HepG2 (cell line): ENCODE data around the gene KHNYN. TPM values are rescaled to one million over a fixed set of nuclear protein-coding genes. Genes with fewer than 3 reads are reported as not detected.

Experiments
- ATAC-seq: fragments of 200-7000 bp; cut with Tn5 transposase; 3 replicates; pipeline ENCODE4 v1.9.1; 2020; ENCODE audit warnings: mild to moderate bottlenecking, moderate library complexity
- BruUV-seq: library from RNA; stranded (reverse); fragments of 400-500 nt; replicated peaks from 2 replicates; lab custom pipeline; 2021; lab: Mats Ljungman, UMichigan
- CTCF ChIA-PET: fragments of 300-600 bp; formaldehyde crosslinking; extraction: SDS; loops from one replicate; lab custom pipeline; 2021; ENCODE audit warnings: low total read pairs, inconsistent platforms, low intra/inter-chr PET ratio; lab: Yijun Ruan, JAX
- POLR2A ChIA-PET: fragments of 350-600 bp; sonication (Branson Sonifier 250); formaldehyde crosslinking; loops from one replicate; lab custom pipeline; 2020; ENCODE audit warnings: antibody characterized with exemption, inconsistent platforms; lab: Yijun Ruan, JAX
- DNase-seq: peaks from one replicate; pipeline ENCODE4 v3.0.0-alpha.2; 2015; ENCODE audit warnings: low spot score
- FAIRE-seq: peaks from 3 replicates; lab custom pipeline; 2011; peaks lifted over from hg19 to GRCh38; lab: Jason Lieb, UNC
- H2AFZ ChIP-seq: one replicate; pipeline ENCODE4 v1.6.1; 2011; ENCODE audit warnings: low read length, inconsistent platforms
- H3K27ac ChIP-seq: fragments of 300-600 bp; 3 replicates; pipeline ENCODE4 v1.8.0; 2011; ENCODE audit warnings: mixed run types, mild to moderate bottlenecking, mixed read lengths, low read length, inconsistent platforms; ENCODE audit not compliant: insufficient read depth; ENCODE audit errors: extremely low read length
- H3K27me3 ChIP-seq, 2 experiments: fragments of 200-600 bp in 1 of 2; 2 replicates in 1 of 2; 3 replicates in 1 of 2; pipeline versions ENCODE4 v1.6.0 to v1.8.0; 2011; ENCODE audit warnings: low read length in 2 of 2, mild to moderate bottlenecking in 2 of 2, moderate library complexity in 2 of 2, inconsistent platforms in 1 of 2; ENCODE audit not compliant: insufficient read depth in 2 of 2, control insufficient read depth in 1 of 2
- H3K36me3 ChIP-seq, 2 experiments: fragments of 200-600 bp in 1 of 2; replicated peaks in 1 of 2; 2 replicates in 1 of 2; 3 replicates in 1 of 2; pipeline versions ENCODE4 v1.5.1 to v1.8.0; 2011; ENCODE audit warnings: low read length in 2 of 2, inconsistent platforms in 1 of 2; ENCODE audit not compliant: insufficient read depth in 2 of 2, control insufficient read depth in 1 of 2
- H3K4me1 ChIP-seq: 2 replicates; pipeline ENCODE4 v1.5.1; 2012; ENCODE audit warnings: low read length, inconsistent platforms; ENCODE audit not compliant: insufficient read depth
- H3K4me2 ChIP-seq: 2 replicates; pipeline ENCODE4 v1.6.0; 2011; ENCODE audit warnings: low read depth, low read length, inconsistent platforms
- H3K4me3 ChIP-seq, 3 experiments: fragments of 200-600 bp in 1 of 3; sonication (generic), shearing (Covaris generic) in 1 of 3; replicated peaks in 1 of 3; 2 replicates each; pipeline ENCODE4 v1.5.1; 2011 to 2016; ENCODE audit warnings: low read length in 3 of 3, inconsistent platforms in 2 of 3, low read depth in 2 of 3, mild to moderate bottlenecking in 2 of 3, control low read depth in 1 of 3, mixed read lengths in 1 of 3; ENCODE audit not compliant: insufficient read depth in 1 of 3
- H3K79me2 ChIP-seq: one replicate; pipeline ENCODE4 v1.6.1; 2011; ENCODE audit warnings: low read length, inconsistent platforms; ENCODE audit not compliant: insufficient read depth
- H3K9ac ChIP-seq: 2 replicates; pipeline ENCODE4 v1.6.0; 2011; ENCODE audit warnings: mild to moderate bottlenecking, low read depth, low read length, inconsistent platforms; ENCODE audit not compliant: insufficient read depth
- H3K9me3 ChIP-seq: 2 replicates; pipeline ENCODE4 v1.5.1; 2012; ENCODE audit warnings: mild to moderate bottlenecking, low read length
- H4K20me1 ChIP-seq: 2 replicates; pipeline ENCODE4 v1.6.0; 2011; ENCODE audit warnings: inconsistent platforms, mild to moderate bottlenecking, low read length, moderate library complexity; ENCODE audit not compliant: insufficient read depth
- CAMTA2 ChIP-seq: sonication (generic); formaldehyde crosslinking; IDR thresholded peaks from 2 replicates; pipeline ENCODE4 v1.4.0; 2020; ENCODE audit warnings: mild to moderate bottlenecking, missing genetic modification reagents, borderline replicate concordance
- FOXJ3 ChIP-seq: sonication (generic); formaldehyde crosslinking; IDR thresholded peaks from 2 replicates; pipeline ENCODE4 v1.4.0; 2020; ENCODE audit warnings: missing genetic modification reagents, mild to moderate bottlenecking, borderline replicate concordance
- MTA1 ChIP-seq: sonication (generic); formaldehyde crosslinking; IDR thresholded peaks from 2 replicates; pipeline ENCODE4 v1.4.0; 2020; ENCODE audit warnings: missing genetic modification reagents, mild to moderate bottlenecking, borderline replicate concordance
- SKI ChIP-seq: fragments of 450-650 bp; IDR thresholded peaks from one replicate; pipeline ENCODE4 v1.6.1; 2018; ENCODE audit warnings: mild to moderate bottlenecking; ENCODE audit not compliant: partially characterized antibody
- ZNF296 ChIP-seq: sonication (generic); formaldehyde crosslinking; conservative IDR thresholded peaks from 2 replicates; pipeline ENCODE4 v1.5.0; 2020; ENCODE audit warnings: mild to moderate bottlenecking, missing genetic modification reagents
- ZNF3 ChIP-seq: IDR thresholded peaks from 2 replicates; pipeline ENCODE4 v1.7.0; 2017; ENCODE audit warnings: inconsistent platforms
- ZNF577 ChIP-seq: sonication (generic); formaldehyde crosslinking; IDR thresholded peaks from 2 replicates; pipeline ENCODE4 v1.4.0; 2020; ENCODE audit warnings: mild to moderate bottlenecking, low read depth, missing genetic modification reagents, borderline replicate concordance
- ZNF781 ChIP-seq: sonication (generic); formaldehyde crosslinking; IDR thresholded peaks from 2 replicates; pipeline ENCODE4 v1.5.1; 2020; ENCODE audit warnings: borderline replicate concordance, mild to moderate bottlenecking, missing genetic modification reagents; ENCODE audit errors: not compliant biosample characterization
- ZSCAN31 ChIP-seq: sonication (generic); formaldehyde crosslinking; IDR thresholded peaks from 2 replicates; pipeline ENCODE4 v1.5.0; 2020; ENCODE audit warnings: low read depth, mild to moderate bottlenecking, missing genetic modification reagents
- WGBS: methylation state at CpG from one replicate; pipeline ENCODE4 v1.1.6; 2017; ENCODE audit warnings: low lambda C conversion rate; 5-methylcytosine and 5-hydroxymethylcytosine counted together
- in situ Hi-C: cut with HindIII; loops from 2 replicates; pipeline ENCODE4 v1.10.0; 2017; ENCODE audit warnings: low pct_unique_long_range_greater_than_20kb; ENCODE audit not compliant: extremely low pct_ligation_motif_present
- intact Hi-C: fragments of 100-400 bp; cut with micrococcal nuclease; formaldehyde crosslinking; loops from one replicate; pipeline ENCODE4 v1.10.0; 2022; ENCODE audit not compliant: unreplicated experiment
- polyA plus RNA-seq, 8 experiments: library from polyadenylated mRNA; depleted of rRNA in 3 of 8; stranded (reverse) in 7 of 8; unstranded in 1 of 8; fragments of >200 nt; fragmentation: Illumina TruSeq in 4 of 8; extraction: Trizol in 4 of 8; gene quantifications; 2 replicates each; pipeline versions ENCODE4 v1.2.1 to v1.2.3, GENCODE V29; 2011 to 2016; ENCODE audit warnings: low read depth in 4 of 8, missing spikeins in 1 of 8, mixed read lengths in 1 of 8; ENCODE audit not compliant: insufficient read depth in 1 of 8
- total RNA-seq, 5 experiments: library from RNA; depleted of rRNA; stranded (reverse); fragments of >200 nt; fragmentation: Illumina TruSeq; extraction: Trizol; gene quantifications; 2 replicates each; pipeline ENCODE4 v1.2.3, GENCODE V29; 2016; ENCODE audit warnings: low read depth in 1 of 5
- TF ChIP-seq, protein P1 (sequence below): sonication (generic); formaldehyde crosslinking; IDR thresholded peaks from 2 replicates; pipeline ENCODE4 v1.5.0; 2020; ENCODE audit warnings: missing genetic modification reagents
- TF ChIP-seq, protein P2 (sequence below): sonication (generic); formaldehyde crosslinking; IDR thresholded peaks from 2 replicates; pipeline ENCODE4 v1.5.0; 2020; ENCODE audit warnings: missing genetic modification reagents, mild to moderate bottlenecking, borderline replicate concordance
- TF ChIP-seq, protein P3 (sequence below): sonication (generic); formaldehyde crosslinking; IDR thresholded peaks from 2 replicates; pipeline ENCODE4 v1.4.0; 2020; ENCODE audit warnings: missing genetic modification reagents
- TF ChIP-seq, protein P4 (sequence below): fragments of 450-650 bp; IDR thresholded peaks from 2 replicates; pipeline ENCODE4 v1.6.1; 2016

The KHNYN gene
- total and polyA plus RNA-seq, 2 of the 13 experiments (the other 11 are each of a cell fraction or from before 2014, with no cell fraction given) = 52.8 to 75.7 TPM

DNA sequence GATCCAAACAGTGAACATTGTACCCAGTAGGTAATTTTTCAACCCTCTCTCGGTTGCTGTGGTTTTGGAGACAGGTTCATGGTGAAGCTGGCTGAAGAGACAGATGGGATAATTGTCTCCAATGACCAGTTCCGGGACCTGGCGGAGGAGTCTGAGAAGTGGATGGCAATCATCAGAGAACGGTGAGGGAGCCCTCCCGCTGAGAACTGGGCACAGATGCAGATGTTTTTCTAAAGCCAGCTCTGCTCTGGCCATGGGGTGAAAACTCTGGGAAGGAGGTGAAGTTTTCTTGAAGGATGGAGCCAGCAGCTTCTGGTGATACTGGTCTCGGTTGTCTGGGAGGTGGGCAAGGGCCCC is 6.2 kb downstream of the KHNYN start (continued):
- TF ChIP-seq FOXJ3 (CRISPR knock-in tag) (no peak), ZNF296 (CRISPR knock-in tag) (0 out of 2 replicates have a peak, but pooled peaks have one; percentile 48), CAMTA2 (no peak), ZNF3 (CRISPR knock-in tag) (no peak), ZSCAN31 (CRISPR knock-in tag) (0 out of 2 replicates have a peak, but pooled peaks have one; percentile 17)
- TF ChIP-seq, protein P1, sequence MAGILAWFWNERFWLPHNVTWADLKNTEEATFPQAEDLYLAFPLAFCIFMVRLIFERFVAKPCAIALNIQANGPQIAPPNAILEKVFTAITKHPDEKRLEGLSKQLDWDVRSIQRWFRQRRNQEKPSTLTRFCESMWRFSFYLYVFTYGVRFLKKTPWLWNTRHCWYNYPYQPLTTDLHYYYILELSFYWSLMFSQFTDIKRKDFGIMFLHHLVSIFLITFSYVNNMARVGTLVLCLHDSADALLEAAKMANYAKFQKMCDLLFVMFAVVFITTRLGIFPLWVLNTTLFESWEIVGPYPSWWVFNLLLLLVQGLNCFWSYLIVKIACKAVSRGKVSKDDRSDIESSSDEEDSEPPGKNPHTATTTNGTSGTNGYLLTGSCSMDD (CRISPR knock-in tag) = no peak

DNA sequence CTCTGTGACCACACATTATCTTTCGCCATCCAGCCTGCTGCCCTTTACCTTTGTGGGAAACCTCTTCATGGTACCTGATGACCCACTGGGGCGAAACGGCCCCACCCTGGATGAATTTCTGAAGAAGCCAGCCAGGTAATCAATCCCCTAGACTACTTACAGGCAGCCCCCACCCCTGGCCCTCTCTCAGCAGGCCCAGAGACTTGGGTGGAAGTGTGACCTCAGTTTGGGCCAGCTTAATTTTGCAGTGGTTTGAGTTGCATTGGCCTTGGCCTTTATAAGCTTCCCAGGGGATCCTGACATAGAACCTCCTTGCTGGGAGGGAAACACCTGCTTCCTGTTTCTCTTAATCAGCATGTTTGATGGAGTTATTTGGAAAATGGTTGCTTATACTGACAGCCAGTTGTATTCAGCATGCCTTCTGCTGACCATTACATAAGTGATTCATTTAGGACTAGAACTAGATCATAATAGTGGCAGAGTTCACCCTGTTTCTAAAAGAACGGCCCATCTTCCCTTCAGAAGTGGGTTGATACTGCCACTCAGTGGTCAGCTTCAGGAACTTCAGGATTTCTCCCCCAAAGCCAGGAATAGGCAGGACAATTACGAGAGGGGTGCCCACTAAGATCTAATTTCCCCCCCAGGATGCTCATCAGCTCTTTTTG is 6.7 kb downstream of the KHNYN start:
- no peaks in the 10 kb centered on the region for H3K9me3 ChIP-seq
- H3K79me2 ChIP-seq = peaks cover 9% of the 10 kb centered on the region
- H3K4me1 ChIP-seq = peaks cover 26% of the 10 kb centered on the region
- intact Hi-C loops = loop anchor here (1.0 to 10.0 kb wide), 4 partner anchors 71 to 852 kb away; no protein-coding TSS in a partner anchor
- no TSS peak for BruUV-seq
- H3K36me3 ChIP-seq = peaks cover 56 to 76% of the 10 kb centered on the region in 2 experiments
- FAIRE-seq (peak; percentile 89), DNase-seq (peak; percentile 83), ATAC-seq (peak; percentile 65)
- no peaks in the 10 kb centered on the region for H3K27me3 ChIP-seq
- POLR2A ChIA-PET = interaction anchor here (0.6 to 4.1 kb wide), 13 partner anchors 9 to 343 kb away, joined by 3 to 39 read pairs (median 7); partner anchors contain the start of genes CIDEB, IPO4, PCK2 and RABGGTA
- H3K4me3 ChIP-seq = no peak overlapping the region
- WGBS = 79% methylated on average over 5 of the region's 5 CpGs
- no peak overlapping the region for H3K4me2 ChIP-seq
- H4K20me1 ChIP-seq = peaks cover 11% of the 10 kb centered on the region
- in situ Hi-C loops = loop anchor here (10.0 kb wide), 1 partner anchor 192 kb away; the partner anchor contains the start of gene TINF2
- CTCF ChIA-PET = interaction anchor here (0.7 to 11.8 kb wide), 7 partner anchors 24 to 120 kb away, joined by 3 to 295 read pairs (median 5); partner anchors contain the start of genes ADCY4 and NFATC4
- no peak overlapping the region for H3K27ac ChIP-seq
- no peak overlapping the region for H2AFZ ChIP-seq
- H3K9ac ChIP-seq = no peak overlapping the region
- TF ChIP-seq ZNF577 (CRISPR knock-in tag) (no peak), SKI (peak; percentile 40), ZNF781 (CRISPR knock-in tag) (no peak), MTA1 (CRISPR knock-in tag) (no peak)
- TF ChIP-seq, protein P2, sequence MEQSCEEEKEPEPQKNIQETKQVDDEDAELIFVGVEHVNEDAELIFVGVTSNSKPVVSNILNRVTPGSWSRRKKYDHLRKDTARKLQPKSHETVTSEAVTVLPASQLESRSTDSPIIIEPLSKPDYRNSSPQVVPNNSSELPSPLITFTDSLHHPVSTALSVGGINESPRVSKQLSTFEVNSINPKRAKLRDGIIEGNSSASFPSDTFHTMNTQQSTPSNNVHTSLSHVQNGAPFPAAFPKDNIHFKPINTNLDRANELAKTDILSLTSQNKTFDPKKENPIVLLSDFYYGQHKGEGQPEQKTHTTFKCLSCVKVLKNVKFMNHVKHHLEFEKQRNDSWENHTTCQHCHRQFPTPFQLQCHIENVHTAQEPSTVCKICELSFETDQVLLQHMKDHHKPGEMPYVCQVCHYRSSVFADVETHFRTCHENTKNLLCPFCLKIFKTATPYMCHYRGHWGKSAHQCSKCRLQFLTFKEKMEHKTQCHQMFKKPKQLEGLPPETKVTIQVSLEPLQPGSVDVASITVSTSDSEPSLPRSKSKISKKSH (CRISPR knock-in tag) = no peak; the same call in 1 of the 2 replicates
- TF ChIP-seq, protein P3, sequence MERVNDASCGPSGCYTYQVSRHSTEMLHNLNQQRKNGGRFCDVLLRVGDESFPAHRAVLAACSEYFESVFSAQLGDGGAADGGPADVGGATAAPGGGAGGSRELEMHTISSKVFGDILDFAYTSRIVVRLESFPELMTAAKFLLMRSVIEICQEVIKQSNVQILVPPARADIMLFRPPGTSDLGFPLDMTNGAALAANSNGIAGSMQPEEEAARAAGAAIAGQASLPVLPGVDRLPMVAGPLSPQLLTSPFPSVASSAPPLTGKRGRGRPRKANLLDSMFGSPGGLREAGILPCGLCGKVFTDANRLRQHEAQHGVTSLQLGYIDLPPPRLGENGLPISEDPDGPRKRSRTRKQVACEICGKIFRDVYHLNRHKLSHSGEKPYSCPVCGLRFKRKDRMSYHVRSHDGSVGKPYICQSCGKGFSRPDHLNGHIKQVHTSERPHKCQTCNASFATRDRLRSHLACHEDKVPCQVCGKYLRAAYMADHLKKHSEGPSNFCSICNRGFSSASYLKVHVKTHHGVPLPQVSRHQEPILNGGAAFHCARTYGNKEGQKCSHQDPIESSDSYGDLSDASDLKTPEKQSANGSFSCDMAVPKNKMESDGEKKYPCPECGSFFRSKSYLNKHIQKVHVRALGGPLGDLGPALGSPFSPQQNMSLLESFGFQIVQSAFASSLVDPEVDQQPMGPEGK (CRISPR knock-in tag) = 0 out of 2 replicates have a peak, but pooled peaks have one; percentile 10
- TF ChIP-seq, protein P4, sequence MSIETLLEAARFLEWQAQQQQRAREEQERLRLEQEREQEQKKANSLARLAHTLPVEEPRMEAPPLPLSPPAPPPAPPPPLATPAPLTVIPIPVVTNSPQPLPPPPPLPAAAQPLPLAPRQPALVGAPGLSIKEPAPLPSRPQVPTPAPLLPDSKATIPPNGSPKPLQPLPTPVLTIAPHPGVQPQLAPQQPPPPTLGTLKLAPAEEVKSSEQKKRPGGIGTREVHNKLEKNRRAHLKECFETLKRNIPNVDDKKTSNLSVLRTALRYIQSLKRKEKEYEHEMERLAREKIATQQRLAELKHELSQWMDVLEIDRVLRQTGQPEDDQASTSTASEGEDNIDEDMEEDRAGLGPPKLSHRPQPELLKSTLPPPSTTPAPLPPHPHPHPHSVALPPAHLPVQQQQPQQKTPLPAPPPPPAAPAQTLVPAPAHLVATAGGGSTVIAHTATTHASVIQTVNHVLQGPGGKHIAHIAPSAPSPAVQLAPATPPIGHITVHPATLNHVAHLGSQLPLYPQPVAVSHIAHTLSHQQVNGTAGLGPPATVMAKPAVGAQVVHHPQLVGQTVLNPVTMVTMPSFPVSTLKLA = no peak
